ENCODE results near the gene EML2.

The EML2 gene

GRCh38 chr19:45577111-45577905 is 61.9 kb downstream of the EML2 start:
- no peaks in the 10 kb centered on the region for H3K9me2 ChIP-seq (replicated peaks; ENCODE audit: insufficient read depth, low read length)
- no peak for TF ChIP-seq EZH2 (optimal IDR thresholded peaks at IDR 0.05; ENCODE audit: low read depth, low read length)
- TF ChIP-seq EZH2phosphoT487 (IDR thresholded peaks at IDR 0.05; ENCODE audit: low read length) = no peak
- no peak for TF ChIP-seq CTCF (IDR thresholded peaks at IDR 0.05; ENCODE audit: low read length)

GRCh38 chr19:45576682-45577081 is 62.5 kb downstream of the EML2 start:
- Histone ChIP-seq H3K9me3 (replicated peaks; ENCODE audit: insufficient read depth, low read length) (no peaks in the 10 kb centered on the region), H3K27ac (ENCODE audit: low read length) (no peak overlapping the region), H3K4me2 (ENCODE audit: low read depth, low read length) (no peak overlapping the region), H3K36me3 (replicated peaks; ENCODE audit: insufficient read depth, low read length) (no peaks in the 10 kb centered on the region), H4K20me1 (ENCODE audit: insufficient read depth, low read length) (no peaks in the 10 kb centered on the region), H3K27me3 (replicated peaks; ENCODE audit: insufficient read depth, low read length) (no peaks in the 10 kb centered on the region), H3K9ac (ENCODE audit: low read length) (no peak overlapping the region), H3K79me2 (ENCODE audit: low read length) (peaks cover 58% of the 10 kb centered on the region), H3K4me3 (ENCODE audit: low read length) (no peak overlapping the region), H2AFZ (ENCODE audit: low read length) (no peak overlapping the region), H3K9me2 (replicated peaks; ENCODE audit: insufficient read depth, low read length) (no peaks in the 10 kb centered on the region), H3K4me1 (ENCODE audit: low read length) (peaks cover 11% of the 10 kb centered on the region), H3F3A (ENCODE audit: insufficient read depth, low read length) (peaks cover 17% of the 10 kb centered on the region)
- TF ChIP-seq EZH2phosphoT487 (IDR thresholded peaks at IDR 0.05; ENCODE audit: low read length) (no peak), EZH2 (optimal IDR thresholded peaks at IDR 0.05; ENCODE audit: low read depth, low read length) (no peak), CTCF (IDR thresholded peaks at IDR 0.05; ENCODE audit: low read length) (no peak)
- DNase-seq = no peak

More at GRCh38 chr19:45577111-45577905, 61.9 kb downstream of the EML2 start:
- Histone ChIP-seq H3K9me3 (replicated peaks; ENCODE audit: insufficient read depth, low read length) (no peaks in the 10 kb centered on the region), H3F3A (ENCODE audit: insufficient read depth, low read length) (peaks cover 17% of the 10 kb centered on the region), H3K27me3 (replicated peaks; ENCODE audit: insufficient read depth, low read length) (no peaks in the 10 kb centered on the region), H4K20me1 (ENCODE audit: insufficient read depth, low read length) (no peaks in the 10 kb centered on the region), H3K36me3 (replicated peaks; ENCODE audit: insufficient read depth, low read length) (no peaks in the 10 kb centered on the region), H3K4me1 (ENCODE audit: low read length) (peaks cover 11% of the 10 kb centered on the region), H3K4me2 (ENCODE audit: low read depth, low read length) (no peak overlapping the region), H3K27ac (ENCODE audit: low read length) (no peak overlapping the region), H2AFZ (ENCODE audit: low read length) (no peak overlapping the region), H3K4me3 (ENCODE audit: low read length) (no peak overlapping the region), H3K9ac (ENCODE audit: low read length) (no peak overlapping the region), H3K79me2 (ENCODE audit: low read length) (peaks cover 58% of the 10 kb centered on the region)
- no peak for DNase-seq

DNA sequence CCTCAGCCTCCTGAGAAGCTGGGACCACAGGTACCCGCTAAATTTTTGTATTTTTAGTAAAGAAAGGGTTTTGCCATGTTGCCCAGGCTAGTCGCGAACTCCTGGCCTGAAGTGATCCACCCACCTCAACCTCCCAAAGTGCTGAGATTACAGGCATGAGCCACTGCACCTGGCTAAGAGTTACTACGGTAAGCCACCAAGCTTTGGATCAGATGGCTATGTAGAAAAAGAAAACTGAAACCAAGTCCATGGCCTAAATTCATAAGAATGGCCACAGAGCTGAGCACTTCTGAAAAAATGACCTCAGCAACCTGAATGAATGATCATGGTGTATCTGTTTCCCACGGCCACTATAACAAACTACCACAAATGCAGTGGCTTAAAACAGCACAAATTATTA is 64.0 kb downstream of the EML2 start:
- Histone ChIP-seq H3K27ac (ENCODE audit: low read length) (peak overlapping the region; percentile 63), H3K4me2 (ENCODE audit: low read depth, low read length) (peak overlapping the region; percentile 42; the same call in 1 of the 2 replicates), H3K36me3 (replicated peaks; ENCODE audit: insufficient read depth, low read length) (no peaks in the 10 kb centered on the region), H3K4me1 (ENCODE audit: low read length) (peaks cover 11% of the 10 kb centered on the region), H3K9ac (ENCODE audit: low read length) (peak overlapping the region; percentile 12; the same call in 1 of the 2 replicates), H3F3A (ENCODE audit: insufficient read depth, low read length) (peaks cover 17% of the 10 kb centered on the region), H3K27me3 (replicated peaks; ENCODE audit: insufficient read depth, low read length) (no peaks in the 10 kb centered on the region), H3K4me3 (ENCODE audit: low read length) (peak overlapping the region; percentile 17; the same call in 1 of the 2 replicates), H3K9me3 (replicated peaks; ENCODE audit: insufficient read depth, low read length) (no peaks in the 10 kb centered on the region), H4K20me1 (ENCODE audit: insufficient read depth, low read length) (no peaks in the 10 kb centered on the region), H3K79me2 (ENCODE audit: low read length) (peaks cover 52% of the 10 kb centered on the region), H2AFZ (ENCODE audit: low read length) (no peak overlapping the region), H3K9me2 (replicated peaks; ENCODE audit: insufficient read depth, low read length) (no peaks in the 10 kb centered on the region)
- DNase-seq = peak; percentile 83
- TF ChIP-seq EZH2 (optimal IDR thresholded peaks at IDR 0.05; ENCODE audit: low read depth, low read length) (no peak), CTCF (IDR thresholded peaks at IDR 0.05; ENCODE audit: low read length) (no peak), EZH2phosphoT487 (IDR thresholded peaks at IDR 0.05; ENCODE audit: low read length) (no peak)
